Measurements from ENCODE around the gene PLPP2.

PLPP2 gene

GRCh38 chr19:313988-314815 is 23.0 kb upstream of the PLPP2 start:
- DNase-seq = no peak

DNA sequence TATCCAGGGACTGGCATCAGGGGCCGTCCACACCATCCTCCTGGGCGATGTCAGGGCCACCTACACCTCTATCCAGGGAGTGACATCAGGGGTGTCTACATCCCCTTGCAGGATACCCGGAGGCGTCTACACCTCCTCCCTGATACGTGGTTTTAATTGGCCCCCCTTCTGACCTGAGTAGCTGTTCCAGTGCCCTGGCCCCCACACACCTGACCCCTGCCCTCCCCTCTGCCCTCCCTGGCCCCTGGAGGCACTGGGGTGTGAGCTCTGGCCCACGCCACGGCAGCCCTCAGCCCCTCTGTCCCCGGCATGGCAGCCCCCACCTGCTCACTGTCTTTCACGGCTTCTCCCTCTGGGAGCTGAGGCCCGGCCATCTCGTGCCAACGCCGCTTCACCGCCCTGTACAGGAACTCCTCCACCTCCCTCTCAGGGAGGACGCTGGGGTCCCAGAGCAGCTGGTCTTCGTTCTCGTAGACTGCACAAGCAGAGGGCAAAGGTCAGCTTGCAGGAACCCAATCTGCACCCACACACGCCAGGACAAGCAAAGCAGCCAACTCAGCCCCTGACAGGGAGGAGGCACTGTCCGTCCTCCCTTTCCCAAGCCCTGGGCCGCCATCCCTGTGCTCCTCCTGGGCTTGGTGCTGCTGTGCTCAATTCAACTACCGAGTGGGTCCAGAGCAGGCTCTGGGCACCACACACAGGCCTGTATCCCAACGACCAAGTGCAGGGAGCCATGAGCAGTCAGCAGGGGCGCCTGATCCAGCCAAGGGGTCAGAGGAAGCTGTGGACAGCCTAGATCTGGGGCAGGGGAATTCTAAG is 22.2 kb upstream of the PLPP2 start:
- DNase-seq = no peak

GRCh38 chr19:311813-312261 is 20.6 kb upstream of the PLPP2 start:
- DNase-seq = no peak

- DNase-seq = no peak
These were observed 19.7 kb upstream of the PLPP2 start for GRCh38 chr19:310781-311496.

DNA sequence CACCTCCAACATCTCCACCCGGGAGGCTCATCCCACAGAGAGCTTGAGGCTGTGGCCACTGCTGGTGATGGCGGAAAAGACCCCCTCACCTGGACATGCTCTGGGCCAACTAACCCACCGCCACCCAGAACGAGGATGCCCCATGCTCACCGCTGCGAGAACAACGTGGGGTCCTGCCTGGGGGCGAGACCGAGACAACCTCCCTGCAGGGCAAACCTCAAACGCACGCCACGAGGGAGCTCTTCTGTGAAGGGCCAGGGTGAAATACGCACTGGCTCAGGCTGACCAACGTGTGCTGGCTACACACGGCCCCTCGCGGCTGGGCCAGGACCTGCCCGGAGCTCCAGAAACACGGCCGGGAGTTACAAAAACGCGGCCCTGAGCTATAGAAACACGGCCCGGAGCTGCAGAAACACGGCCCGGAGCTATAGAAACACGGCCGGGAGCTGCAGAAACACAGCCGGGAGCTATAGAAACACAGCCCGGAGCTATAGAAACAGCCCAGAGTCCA is 19.0 kb upstream of the PLPP2 start:
- DNase-seq = no peak

DNA sequence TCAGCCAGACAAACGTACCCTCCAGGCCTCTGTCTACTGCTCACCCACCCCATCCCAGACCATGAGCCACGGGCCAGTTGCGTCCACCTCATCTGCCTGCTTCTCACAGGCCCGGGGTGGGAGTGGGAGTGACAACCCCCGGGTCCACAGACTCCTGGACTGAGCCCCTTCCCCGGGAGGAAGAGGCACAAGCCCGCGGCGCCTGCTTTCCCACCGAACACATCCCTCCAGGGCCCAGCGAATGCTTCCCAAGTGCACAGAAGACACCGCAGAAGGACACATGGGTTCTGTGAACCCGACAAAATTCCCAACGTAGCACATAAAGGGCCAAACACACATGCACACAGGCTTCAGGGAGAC is 18.0 kb upstream of the PLPP2 start:
- no peak for DNase-seq

GRCh38 chr19:308471-309205 is 17.4 kb upstream of the PLPP2 start:
- no peak for DNase-seq

- DNase-seq = no peak
These were observed 16.7 kb upstream of the PLPP2 start for GRCh38 chr19:307793-308420.

GRCh38 chr19:307111-307531 is 15.9 kb upstream of the PLPP2 start:
- DNase-seq = no peak

DNA sequence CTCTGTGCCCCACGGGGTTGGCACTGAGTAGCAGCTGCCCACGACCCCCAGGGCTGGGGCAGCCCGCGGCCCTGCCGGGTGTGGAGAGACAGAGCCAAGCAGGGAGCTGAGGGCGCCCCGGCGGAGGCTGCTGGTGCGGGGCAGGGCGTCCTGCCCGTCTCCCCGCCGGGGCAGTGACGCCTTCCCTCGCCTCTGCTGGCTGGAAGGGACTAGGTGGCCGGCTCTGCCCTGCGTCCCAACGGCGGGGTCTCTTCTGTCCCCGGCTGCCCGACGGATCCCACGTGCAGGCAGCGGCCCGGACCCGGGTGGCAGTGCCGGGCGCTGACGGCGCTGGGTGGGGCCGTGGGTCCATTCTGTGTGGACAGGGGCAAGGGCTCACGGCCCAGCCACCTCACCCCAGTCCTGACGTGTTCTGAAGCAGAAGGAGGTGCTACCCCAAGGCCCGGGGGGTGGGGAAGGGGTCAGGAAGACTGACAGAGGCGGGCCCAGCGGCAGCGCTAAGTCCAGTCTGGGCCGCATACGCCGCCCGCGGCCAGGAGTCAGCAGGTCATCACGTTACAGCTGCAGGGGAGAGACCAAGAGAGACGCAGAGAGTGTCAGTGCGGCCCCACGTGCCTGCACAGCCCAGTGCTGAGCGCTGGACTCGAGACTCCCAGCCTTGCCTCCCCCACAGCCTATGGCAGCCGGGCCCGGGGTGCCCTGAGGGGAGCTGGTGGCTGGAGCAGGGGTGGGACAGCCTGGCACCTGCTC is 15.1 kb upstream of the PLPP2 start:
- DNase-seq = no peak

DNA sequence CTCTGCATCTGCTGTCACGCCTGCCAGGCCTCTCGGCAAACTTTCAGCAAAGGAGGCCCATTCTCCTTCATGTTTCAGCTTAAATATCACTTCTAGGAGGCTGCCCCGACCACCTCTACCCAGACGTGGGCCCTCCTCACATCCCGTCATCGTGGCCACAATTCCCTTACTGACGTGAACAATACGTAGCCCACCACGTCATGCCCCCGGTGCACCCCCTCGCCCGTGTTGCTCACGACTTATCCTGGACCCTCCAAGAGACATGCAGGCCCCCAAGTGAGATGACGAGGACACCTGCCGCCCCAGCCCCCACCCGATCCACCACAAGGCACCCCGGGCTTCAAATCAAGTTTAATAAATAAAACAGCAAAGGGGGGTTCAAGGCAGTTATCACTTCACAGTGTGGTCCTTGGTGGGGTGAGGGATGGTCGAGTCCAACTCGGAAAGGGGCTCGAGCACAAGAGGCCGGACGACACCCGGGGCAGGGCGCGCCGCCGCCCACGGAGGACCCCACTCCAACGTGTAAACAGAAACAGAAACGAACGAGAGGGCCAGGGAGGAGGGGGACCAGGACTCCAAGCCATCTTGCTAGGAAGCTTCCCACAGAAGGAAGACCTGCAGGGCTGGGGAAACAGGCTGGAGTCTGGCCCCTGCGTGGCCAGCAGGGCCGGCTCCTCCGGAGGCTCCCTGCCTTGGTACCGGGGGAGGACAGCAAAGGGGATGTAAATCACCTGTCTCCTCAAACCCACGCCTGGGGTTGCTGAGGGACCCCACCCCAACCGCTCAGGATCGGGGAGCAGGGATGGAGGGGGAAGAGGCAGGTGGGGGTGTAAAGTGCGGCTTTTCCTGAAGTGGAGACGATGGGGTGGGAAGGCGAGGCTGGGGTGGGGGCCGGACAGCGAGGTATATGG is 14.3 kb upstream of the PLPP2 start:
- no peak for DNase-seq

DNA sequence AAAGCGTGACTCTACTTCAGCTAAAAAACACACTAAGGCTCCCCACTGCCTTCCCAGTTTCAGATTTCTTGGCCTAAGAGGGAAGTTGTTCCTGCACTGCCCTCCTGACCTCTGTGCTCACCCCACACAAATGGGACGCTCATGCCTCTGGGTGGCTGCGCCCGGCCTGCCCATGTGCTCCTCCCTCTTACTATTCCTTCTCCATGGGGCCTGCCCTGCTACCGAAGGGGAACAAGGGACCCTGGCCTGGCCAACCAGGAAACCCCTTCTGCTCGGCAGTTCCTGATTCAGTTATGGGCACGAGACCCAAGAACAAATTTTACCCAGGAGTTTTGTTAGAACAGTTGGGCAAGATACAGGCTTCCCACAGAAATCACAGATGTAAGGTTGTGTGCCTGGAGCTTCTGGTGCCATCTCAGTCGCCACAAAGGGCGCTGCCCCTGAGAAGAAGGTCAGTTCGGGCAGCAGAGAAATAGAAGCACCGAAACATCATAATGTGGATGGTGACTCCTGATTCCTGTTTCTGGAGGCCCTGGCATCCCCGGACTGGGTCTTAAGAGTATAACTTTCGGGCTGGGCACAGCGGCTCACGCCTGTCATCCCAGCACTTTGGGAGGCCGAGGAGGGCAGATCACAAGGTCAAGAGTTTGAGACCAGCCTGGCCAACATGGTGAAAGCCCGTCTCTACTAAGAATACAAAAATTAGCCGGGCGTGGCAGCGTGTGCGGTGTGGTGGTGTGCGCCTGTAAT is 5.4 kb upstream of the PLPP2 start:
- no peak for DNase-seq

DNA sequence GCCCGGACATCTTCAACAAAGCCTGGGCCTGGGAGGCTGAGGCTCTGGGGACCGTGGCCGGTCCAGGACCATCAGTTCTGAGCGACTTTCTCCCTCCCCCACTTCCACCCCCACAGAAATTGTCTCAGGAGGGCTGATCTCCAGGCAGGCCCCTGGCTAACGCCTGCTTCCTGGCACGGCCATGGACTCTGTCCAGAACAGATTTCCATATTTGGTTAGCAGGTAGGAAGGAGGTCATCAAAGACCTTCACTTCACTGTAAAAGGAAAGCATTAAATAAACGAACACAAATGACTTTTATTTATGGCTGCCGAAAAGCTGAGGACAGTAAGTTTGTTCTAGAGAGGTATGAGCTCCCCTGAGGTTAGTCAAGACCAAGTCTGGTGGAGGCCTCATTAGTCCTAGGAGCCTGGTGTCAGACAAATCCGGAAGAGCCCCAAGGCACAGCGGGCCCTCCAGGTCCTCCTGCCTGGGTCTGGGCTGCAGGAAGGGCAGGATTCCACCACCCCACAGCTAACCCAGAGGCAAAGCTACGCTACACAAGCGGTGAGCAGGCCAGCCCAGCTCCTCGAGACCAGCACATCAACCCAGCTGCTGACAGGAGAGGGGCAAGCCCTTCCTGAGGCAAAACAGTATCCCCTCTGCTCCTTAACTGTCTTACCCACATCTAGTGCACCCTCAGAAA is 4.6 kb upstream of the PLPP2 start:
- DNase-seq = no peak

GRCh38 chr19:294946-295686 is 3.9 kb upstream of the PLPP2 start:
- peak; percentile 56 for DNase-seq

- no peak for DNase-seq
These were observed 3.2 kb upstream of the PLPP2 start for GRCh38 chr19:294341-294945.

DNA sequence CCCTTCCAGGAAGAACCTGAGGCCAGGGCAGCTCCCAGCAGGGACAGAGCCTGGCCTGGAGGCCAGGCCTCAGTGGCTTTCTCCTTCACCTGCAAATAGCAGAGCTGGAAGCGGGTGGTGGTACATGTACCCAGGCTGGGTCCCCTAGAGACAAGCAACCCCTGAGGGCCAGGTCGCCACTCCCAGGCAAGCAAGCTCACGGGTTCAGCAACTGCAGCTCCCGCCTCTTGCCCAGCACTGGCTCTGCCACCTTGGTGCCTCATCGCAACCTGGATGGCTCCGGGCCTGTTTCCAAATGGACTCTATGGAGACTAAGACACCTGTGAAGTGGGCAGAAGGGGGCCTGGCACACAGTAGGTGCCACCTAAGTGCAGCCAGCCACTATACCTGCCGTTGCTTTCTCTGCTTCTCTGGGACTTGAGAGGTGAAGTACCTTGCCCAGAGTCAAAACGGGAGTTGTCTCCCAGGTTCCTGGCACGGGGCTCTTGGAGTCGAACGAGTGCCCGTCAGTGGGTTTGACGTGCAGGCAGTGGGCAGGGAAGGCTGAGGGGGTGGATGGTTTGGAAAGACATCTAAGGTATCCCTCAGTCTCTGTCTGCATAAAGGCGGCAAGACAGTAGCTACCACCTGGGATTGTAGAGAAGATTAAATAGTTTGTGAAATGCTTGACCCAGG is 2.4 kb upstream of the PLPP2 start:
- DNase-seq = no peak

GRCh38 chr19:292951-293350 is 1.7 kb upstream of the PLPP2 start:
- DNase-seq = no peak

All from hematopoietic multipotent progenitor cell treated with erythropoietin and hydrocortisone succinate and interleukin-3 and kit ligand, for 4 days (in vitro differentiated cells).